Hematopoietic multipotent progenitor cell treated with erythropoietin and hydrocortisone succinate and interleukin-3 and kit ligand, for 4 days (in vitro differentiated cells): ENCODE data around the gene LGALS7.

ENCODE experiments used
- DNase-seq: peaks from one replicate; pipeline ENCODE4 v3.0.0-alpha.2; 2015

Gene LGALS7

DNA sequence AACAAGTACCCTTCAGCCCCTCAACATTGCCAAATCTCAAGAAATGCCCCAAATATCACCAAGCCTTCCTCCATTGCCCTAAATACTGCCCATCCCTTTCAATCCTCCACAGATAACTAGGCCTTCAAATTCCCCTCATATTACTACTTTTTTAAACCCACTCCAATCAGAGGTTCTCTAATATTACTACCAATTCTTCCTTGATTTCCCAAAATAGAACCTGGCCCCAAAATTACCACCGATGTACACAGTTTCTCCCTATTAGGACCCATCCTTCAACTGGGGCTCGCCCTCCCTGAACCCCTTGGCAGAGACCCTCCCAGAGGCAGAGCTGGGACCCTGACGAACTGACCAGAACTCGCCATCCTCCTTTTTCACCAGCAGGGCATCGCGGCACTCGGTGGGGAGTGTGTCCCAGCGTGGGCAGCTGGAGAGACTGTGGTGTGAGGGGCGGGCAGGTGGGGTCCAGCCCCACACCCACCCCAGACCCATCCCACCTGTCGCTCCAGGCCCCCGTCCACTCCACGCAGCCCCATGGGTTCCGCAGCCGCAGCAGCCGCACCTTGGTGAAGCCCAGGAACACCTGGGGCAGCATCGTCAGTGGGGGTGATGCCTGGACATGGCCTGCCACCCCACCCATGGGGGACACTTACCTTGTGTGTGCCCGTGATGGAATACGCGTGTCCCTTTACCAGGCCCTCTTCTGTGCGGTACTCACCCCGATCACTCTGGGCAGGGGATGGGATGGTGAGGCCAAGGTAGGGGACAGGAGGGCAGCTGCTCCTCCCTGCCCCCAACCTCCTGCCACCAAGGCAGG lies 35.2 kb downstream of the LGALS7 start:
- DNase-seq = no peak

DNA sequence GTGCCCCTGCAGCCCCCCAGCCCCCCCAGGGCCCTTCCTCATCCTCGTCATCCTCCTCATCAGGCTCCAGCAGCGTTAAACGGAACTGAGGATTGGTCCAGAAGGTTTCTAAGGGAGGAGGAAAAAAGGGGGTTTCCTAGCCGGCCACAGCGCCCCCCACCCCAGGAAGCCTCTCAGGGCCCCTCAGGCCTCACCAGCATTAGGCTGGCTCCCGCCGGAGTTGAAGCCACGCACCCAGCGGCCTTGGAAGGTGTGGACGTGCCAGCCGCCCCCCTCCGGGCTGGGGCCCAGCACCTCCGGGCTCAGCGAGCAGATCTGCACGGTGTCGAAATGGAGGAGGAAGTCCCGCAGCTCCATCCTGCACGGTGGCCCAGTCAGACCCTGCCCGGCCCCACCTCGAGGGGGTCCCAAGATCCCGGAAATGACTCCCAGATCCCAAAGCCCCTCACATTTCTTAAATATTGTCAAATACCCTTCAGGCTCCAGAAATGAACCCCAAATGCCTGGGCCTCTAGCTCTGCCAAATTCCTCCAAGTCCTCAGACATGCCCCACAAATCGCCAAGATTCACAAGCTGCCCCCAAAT lies 35.9 kb downstream of the LGALS7 start:
- DNase-seq = no peak

DNA sequence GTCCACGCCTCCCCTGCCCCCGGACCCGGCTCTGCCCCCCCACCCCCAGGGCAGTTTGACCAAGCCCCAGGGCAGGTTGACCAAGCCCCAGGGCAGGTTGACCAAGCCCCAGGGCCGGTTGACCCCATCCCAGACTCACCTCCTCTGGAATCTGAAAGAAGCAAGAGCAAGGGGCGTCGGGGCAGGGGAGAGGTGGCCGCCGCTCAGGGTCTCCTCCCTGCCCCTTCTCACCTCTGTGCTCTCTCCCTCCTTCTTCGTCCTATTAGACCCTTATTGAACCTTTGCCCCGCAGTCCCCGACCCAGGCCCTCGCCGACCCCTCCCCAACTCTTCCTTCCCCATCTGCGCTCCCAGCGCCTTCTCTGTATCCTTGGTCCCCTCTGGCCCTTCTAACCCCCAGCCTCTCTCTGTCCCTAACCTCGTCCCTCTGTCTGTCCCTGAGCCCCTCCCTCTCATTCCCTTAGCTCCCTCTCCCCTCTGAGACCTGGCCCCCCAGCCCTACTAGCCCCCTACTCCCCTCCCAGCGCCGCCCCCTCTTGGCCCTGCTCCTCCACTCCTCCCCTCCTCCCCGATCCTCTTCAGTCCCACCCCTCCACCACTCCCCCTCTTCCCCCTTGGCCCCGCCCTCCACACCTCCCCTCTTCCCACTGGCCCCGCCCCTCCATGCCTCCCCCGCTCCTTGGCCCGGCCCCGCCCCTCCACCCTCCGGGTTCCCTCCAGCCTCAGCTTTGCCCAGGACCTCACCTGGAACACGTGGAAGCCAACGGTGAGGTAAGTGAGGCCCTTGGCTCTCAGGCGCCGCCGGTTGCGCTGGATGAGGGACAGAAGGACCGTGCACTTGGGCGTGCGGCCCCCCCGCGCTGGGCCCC lies 36.7 kb downstream of the LGALS7 start:
- DNase-seq = peak; percentile 76

DNA sequence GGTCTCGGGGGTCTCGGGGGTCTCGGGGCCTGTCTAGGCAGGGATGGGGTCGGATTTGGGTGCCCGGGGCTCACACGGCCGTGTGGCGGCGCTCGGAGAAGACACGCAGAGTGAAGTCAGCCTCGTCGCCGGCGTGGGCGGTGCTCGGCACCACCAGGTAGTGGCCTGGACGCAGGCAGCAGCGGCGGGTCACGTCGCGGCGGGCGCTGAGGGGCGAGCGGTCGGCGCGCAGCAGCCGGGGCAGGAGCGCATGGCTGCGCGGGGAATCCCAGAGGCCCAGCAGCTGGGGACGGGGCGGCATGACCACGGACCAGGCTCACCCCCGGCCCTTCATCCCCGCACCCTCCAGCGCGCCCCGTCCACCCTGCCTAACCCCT lies 37.3 kb downstream of the LGALS7 start:
- peak; percentile 74 for DNase-seq

DNA sequence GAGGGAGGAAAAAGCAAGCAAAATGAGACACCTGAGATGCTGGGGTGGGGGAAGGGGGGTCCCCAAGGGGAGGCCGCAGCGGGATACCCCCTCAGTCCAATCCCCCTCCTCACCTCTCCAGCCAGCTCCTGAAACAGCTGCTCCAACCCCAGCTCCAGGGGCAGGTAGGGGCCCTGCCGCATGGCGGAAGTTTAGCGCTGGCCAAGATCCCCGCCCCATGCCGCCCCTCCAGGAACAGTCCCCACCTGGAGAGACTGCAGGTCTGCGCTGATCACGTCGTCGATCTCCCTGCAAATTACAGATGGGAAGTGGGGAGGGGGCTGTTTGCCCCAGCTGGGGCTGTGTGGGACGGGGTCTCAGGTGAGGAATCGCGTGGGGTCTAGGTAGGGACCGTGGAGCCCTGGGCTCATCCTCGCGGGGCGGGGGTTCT lies 38.0 kb downstream of the LGALS7 start:
- peak; percentile 30 for DNase-seq

DNA sequence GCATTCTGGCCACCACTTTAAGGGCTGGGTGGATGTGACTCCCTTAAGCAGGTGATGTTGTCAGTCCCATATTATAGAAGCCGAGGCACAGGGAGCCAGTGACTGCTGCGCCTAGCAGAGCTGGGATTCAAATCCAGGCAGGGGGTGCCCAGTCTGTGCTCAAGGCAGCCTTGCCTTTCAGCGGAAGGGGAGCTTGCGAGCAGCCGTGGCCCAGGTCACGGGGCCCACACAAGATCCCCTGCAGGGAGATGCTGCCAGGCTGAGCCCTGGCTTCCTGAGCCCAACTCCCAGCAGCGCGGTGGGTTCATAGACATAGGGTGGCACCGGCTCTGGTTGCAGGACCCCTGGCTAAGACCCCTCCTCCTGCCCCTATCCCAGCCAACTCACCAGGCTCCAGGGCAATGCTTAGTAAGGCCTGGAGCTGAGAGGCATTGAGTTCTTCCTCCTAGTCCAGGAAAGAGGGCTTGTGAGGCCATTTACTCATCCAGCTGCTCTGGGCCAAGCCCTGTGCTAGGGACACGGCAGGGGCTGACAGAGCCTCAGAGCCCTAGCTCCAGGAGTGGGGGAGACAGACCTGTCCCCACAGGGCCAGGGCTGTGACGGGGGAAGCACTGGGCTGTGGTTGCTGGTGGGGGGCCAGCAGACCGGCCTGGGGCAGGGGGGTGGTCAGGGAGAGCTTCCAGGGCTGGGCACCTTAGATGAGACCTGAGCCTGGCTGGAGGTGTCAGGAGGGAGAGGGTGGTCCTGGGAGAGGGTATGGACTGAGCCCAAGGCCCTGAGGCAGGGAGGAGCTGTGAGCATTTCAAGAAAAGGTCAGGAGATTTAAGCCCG lies 38.7 kb downstream of the LGALS7 start:
- DNase-seq = peak; percentile 61

DNA sequence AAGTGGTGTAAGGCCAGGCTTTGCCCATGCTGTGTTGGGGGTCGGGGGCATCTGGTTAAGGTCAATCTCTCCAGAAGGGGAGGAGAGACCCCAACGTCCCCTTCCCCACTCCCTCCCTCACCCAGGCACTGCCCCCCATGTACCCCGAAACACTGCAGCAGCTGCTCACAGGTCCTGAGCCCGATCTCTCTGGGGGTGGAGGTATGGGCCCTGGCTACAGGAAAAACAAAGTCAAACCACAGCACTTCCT lies 39.2 kb downstream of the LGALS7 start:
- no peak for DNase-seq

DNA sequence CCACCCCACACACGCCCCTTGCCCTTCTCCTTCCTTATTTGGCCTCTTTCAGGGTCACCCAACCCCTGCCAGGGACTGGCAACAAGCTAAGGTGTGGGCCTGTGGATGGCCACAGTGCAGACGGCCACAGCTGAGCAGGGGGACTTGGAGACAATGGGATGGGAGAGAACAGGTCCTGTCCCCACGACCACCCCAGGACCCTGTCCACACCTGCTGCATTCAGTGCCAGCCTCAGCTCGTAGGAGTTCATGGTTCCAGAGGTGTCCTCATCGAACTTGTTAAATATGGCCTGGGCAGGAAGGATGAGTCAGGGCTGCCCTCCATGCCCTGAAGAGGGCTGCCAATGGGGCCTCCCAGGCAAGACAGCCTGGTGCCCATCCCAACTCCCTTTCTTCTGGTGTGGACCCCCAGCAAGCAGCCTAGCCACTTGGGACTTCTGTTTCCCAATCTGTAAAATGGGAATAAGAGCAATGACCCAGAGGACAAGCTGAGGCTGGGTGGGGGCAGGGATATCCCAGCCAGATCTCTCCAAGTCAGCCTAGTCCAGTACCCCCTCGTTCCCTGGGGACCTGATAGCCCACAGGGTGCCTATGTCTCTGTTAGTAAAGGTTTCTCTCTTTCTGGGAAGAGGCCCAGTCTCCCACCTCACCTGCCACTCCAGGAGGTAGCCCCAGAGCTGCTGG lies 39.7 kb downstream of the LGALS7 start:
- DNase-seq = no peak

DNA sequence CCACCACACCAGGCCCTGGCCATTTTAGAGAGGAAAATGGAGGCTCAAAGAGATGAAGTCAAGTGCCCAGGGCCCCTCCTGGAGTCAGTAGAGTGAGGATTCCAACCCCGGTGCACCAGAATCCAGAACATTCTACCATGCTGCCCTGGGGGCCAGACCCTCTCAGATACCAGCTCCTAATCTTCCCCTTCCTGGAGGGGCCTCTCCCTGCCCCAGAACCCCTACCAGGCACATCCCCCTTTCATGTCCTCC lies 40.1 kb downstream of the LGALS7 start:
- DNase-seq = no peak

DNA sequence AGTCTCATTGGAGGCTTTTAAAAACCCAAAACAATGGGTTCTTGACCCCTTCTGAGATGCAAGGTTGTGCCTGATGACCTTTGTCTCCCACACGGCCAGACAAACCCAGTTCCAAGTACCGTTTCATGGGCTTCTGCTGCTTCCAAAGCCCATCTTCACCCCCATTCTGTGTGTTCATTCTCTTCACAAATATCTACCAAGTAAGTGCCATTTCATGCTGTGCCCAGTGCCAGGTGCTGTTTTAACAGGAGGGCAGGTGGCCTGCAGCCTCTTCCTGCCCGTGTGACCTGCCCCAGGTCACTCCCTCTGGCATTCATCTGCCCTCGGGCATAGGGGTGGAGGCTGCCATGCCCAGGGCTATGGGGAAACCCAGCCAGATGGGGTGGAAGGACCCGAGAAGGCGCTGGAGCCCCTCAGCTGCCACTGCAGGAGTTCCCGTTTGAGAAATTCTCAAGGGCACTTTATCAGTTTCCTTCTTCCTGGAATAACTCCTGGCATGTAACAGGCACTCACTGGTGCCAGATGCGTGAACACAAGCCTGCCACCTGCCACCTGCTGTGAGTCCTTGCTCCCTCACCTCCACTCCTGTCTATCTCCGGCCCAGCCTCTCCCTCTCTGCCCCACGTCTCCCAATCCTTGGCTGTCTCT lies 41.5 kb downstream of the LGALS7 start:
- no peak for DNase-seq

DNA sequence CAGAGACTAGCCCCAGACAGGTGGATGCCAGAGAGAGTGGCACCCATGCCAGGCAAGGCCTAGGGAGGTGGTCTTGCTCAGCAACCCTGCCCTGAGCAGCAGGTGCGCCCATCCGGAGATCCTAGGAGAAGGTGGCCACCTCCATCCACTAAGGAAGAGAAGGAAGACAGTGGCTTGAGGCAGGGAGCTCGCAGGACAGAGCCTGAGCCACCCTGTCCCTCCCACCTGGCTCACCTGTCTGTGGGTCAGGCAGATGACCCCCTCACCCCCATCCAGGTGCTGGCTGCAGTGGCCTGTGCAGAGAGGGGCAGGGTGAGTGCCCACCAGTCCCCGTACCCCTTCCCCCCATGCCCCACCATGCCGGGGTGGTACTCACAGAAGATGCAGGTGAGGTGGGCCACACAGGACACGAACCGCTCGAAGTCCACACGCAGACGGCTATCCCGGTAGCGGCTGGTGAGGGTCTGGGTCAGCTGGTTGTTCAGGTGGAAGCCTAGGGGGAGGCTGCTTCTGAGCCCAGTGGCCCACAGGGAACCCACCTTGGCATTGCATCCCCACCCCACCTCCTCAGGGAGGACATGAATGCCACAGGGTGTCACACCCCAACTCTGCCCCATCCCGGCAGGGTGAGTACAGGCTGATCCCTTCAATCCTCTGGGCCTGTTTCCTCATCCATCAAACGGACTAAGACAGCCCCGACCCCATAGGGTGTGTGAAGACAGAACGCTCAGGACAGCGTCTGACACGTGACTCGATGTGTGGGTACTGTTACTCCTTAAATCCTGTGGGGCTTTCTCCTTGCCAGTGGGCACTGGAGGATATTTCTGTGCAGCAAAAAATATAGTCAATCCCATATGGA lies 42.4 kb downstream of the LGALS7 start:
- DNase-seq = no peak

DNA sequence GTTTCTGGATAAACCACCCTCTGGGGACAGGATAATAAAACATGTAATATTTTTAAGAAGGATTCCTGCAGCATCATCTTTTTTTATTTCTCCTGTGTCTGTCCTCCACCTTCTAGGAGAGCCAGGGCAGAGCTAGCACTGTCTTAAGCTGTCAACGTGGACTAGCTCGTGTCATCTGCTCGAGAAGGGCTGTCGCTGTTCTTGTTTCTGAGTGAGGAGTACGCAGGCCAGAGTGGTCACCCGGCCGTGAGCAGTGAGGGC lies 42.9 kb downstream of the LGALS7 start:
- no peak for DNase-seq

DNA sequence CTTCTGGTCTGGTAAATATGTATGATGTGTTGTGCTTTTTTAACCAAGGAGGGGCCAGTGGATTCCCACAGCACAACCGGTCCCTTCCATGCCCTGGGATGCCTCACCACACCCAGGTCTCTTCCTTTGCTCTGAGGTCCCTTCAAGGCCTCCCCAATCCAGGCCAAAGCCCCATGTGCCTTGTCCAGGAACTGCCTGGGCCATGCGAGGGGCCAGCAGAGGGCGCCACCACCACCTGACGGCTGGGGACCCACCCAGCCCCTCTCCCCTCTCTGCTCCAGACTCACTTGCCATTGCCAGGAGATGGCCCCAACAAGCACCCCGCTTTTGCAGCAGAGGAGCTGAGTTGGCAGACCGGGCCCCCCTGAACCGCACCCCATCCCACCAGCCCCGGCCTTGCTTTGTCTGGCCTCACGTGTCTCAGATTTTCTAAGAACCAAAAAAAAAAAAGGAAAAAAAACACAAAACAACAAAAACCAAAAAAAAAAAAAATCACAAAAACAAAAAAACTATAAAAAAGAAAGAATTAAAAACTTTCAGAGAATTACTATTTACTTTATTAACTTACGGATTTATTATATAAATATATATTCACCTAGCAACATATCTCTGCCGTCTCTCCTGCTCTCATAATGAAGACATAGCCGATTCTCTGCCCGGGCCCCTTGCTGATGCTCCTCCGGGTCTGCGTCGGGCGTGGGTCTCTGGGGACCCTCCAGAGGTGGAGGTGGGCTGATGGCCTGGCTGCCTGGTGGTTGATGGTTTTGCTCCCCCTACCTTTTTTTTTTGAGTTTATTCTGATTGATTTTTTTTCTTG lies 43.5 kb downstream of the LGALS7 start:
- peak; percentile 85 for DNase-seq

DNA sequence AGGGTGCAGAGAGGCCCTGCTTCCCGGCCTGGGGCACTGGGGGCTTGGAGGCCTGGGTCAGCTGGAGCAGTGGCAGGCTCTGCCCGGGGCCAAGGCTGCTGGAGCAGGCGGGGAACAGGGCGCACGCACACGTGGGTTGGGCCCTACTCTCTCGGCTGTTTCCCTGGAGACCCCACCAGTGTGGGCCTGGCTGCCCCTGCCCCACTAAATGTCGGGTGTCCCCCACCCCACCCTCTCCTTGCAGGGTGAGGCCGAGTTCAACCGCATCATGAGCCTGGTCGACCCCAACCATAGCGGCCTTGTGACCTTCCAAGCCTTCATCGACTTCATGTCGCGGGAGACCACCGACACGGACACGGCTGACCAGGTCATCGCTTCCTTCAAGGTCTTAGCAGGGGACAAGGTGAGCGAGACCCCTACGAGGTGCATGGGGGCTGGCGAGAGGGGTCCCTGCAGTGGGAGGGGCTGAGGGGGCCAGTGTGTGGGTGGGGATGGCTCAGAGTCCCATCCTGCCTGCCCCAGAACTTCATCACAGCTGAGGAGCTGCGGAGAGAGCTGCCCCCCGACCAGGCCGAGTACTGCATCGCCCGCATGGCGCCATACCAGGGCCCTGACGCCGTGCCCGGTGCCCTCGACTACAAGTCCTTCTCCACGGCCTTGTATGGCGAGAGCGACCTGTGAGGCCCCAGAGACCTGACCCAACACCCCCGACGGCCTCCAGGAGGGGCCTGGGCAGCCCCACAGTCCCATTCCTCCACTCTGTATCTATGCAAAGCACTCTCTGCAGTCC lies 44.4 kb downstream of the LGALS7 start:
- no peak for DNase-seq

DNA sequence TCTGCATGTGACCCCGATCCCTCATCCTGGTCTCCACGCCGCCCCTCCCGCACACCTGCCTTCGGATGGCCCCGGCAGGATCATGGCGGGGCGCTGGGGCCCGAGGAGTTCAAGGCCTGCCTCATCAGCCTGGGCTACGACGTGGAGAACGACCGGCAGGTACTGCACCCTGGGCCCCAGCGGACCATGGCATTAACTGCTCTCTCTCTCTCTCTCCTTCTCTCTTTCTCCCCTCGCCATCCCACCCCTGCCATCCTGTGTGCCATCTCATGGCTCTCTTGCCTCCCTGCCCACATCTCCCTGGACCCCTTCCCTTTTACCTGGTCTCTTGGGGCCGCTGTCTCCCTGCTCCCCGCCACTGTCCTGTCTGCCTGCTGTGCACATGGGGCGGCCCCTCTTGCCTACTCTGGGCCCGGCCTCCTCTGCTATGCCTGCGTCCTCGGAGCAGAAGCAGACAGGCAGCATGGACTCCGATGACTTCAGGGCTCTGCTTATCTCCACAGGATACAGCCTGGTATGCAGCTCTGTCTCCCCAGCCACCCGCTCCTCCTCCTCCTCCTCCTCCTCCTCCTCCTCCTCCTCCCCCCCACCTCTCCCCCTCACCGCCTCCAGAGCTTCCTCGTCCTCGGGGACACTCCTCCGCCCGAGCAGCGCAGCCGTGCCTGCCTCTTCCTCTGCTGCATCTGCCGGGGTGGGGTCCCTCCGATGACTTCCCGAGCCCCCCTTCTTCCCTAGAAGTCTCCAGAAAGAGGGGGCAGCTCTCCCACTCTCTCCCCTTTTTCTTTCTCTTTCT lies 45.3 kb downstream of the LGALS7 start:
- DNase-seq = peak; percentile 59

DNA sequence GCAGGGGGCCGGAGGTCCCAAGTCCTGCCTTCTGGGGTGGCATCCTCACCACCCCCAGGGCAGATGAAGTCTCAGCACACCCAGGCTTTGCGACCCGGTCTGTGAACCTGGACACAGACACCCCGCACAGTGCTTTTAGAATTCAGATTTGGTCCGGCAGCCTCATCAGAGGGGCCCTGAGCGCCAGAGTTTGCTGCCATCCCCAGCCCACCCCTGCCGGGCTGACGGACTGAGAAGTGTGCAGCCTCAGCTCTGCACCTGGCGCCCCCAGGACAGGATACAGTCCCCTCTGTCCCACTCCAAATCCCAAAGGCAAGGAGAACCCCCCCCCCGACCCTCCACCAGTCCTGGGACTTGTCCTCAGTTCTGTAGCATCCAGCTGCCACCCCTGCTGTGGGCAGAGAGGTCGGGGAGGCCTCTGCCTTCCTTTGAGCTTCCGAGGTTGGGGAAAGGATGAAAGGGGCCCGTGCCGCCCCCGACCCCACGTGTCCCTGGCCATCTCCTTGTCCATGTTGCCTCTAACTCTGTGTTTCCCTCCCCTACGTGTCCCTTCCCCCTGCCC lies 45.9 kb downstream of the LGALS7 start:
- no peak for DNase-seq

DNA sequence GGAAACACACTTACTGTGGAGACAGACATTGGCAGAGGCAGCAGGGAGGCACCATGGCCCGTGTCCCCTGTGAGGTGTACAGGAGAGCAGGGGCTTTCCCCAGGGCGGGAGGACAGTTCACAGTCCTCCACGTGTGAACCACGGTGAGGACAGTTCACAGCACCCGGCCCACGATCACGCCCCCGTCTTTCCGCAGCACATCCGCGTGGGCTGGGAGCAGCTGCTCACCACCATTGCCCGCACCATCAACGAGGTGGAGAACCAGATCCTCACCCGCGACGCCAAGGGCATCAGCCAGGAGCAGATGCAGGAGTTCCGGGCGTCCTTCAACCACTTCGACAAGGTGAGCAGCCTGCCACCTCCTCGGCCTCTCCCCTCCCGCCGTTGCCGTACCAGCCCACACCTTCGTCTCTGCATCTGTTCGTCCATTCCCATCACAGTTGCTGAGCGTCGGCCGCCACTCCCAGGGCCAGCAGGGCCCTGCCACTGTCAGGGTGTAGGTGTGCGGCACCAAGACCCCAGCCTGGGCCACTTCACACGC lies 46.5 kb downstream of the LGALS7 start:
- DNase-seq = no peak

DNA sequence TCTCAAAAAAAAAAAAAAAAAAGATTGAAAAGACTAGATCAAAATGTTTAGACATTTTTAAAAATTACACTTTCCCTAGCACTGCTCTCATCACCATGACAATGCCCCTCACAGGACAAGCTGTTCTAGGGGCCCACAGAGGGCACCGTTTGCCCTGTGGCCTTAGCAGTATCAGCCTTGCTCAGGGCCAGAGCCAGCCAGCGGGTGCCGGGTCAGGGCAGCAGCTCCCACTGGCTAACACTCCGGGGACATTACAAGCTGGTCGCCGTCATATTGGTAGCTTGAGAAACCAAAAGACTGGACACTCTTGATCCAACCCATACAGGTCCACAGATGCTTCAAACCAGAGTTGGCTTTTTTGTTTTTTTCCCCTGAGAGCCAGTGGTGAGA lies 47.0 kb downstream of the LGALS7 start:
- no peak for DNase-seq
